HG02885 (cell line): Measurements from ENCODE around the gene CD52.
"Not testable (repeated sequence)": the region's sequence is repeated elsewhere in the genome, so short reads cannot be mapped to it uniquely, and the experiment has no call there.

ENCODE experiments used
- ATAC-seq: cut with Tn5 transposase; IDR thresholded peaks from one replicate; pipeline ENCODE4 v1.9.1; 2021; ENCODE audit warnings: mild to moderate bottlenecking; ENCODE audit not compliant: unreplicated experiment, poor library complexity

Gene CD52

GRCh38 chr1:26283871-26284596 is 33.7 kb upstream of the CD52 start:
- ATAC-seq, result no peak

GRCh38 chr1:26284597-26285347 is 33.0 kb upstream of the CD52 start:
- ATAC-seq, result peak; percentile 33

DNA sequence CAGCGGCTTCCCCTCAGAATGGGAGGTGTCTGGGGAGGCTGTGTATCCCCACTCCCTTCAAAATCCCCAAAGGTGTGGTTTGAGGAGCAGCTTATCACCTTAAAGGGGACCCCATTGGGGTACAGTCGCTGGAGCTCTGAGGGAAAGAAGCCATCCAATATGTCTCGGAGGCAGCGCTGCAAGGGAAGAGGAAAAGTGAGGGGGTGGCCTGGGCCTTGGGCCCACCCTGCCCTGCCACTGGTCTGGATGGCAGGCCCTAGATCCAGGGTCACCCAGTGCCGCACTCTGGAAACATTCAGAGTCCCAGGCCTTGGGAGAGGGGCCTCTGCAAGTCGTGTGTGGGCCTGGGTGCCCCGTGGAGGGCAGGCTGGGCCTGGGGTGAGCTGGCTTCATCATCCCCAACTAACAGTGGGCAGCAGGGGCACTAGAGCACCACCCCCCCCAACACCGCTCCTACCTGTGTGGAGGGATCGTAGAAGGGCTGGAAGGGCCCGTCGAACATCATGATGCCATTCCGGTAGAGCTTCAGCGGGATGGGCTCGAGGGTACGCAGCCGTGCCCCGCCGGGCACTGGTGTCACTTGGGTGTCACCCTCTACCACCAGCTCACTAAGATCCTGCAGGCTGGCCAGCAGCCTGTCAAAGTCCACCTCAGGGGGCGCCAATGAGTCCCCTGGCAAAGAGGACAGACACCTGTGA is 32.2 kb upstream of the CD52 start:
- no peak for ATAC-seq

- ATAC-seq, result no peak
Measured at GRCh38 chr1:26286064-26286416, 31.7 kb upstream of the CD52 start.

DNA sequence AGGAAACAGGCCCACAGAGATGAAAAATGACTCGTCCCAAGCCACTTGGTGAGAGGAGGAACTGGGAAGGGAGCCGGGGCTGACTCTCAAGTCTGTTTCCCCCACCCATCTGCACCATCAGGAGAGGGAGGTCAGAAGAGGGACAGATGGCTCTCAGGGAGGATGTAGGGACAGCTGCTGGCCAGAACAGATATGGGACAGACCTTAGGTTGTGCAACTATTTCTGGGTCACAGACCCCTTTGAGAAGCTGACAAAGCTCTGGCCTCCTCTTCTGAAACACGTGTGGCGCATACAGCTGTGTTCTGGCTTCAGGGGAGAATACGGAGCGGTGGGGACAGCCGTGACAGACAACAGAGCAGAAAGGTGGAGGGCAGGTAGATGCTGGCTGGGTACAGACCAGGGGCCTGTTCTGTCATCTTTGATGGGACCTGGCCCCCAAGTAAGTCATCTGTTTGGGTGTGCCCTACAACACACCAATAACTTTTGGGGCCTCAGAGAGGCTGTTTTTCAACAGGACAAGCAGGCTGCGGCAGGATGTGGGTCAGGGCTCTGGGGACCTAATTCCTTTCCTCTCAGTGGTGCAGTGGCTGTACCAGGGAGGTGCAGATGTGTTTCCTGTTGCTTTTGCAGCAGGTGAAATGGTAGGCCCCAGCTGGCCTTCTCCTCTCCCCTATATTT is 30.6 kb upstream of the CD52 start:
- no peak for ATAC-seq

DNA sequence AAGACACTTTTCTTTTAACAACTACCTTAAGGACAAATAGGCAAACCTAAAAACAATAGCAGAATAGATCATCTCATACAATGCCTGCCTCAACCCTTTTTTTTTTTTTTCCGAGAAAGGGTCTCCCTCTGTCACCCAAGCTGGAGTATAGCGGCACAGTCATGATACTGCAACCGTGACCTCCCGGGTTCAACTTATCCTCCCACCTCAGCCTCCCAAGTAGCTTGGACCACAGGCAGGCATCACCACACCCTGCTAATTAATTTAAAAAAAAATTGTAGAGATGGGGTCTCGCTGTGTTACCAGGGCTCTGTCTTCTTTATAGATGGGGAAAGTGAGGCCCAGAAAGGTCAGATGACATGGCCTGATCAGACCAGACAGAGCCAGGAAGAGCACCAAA is 29.9 kb upstream of the CD52 start:
- ATAC-seq, result no peak

GRCh38 chr1:26288311-26288941 is 29.3 kb upstream of the CD52 start:
- ATAC-seq, result no peak

DNA sequence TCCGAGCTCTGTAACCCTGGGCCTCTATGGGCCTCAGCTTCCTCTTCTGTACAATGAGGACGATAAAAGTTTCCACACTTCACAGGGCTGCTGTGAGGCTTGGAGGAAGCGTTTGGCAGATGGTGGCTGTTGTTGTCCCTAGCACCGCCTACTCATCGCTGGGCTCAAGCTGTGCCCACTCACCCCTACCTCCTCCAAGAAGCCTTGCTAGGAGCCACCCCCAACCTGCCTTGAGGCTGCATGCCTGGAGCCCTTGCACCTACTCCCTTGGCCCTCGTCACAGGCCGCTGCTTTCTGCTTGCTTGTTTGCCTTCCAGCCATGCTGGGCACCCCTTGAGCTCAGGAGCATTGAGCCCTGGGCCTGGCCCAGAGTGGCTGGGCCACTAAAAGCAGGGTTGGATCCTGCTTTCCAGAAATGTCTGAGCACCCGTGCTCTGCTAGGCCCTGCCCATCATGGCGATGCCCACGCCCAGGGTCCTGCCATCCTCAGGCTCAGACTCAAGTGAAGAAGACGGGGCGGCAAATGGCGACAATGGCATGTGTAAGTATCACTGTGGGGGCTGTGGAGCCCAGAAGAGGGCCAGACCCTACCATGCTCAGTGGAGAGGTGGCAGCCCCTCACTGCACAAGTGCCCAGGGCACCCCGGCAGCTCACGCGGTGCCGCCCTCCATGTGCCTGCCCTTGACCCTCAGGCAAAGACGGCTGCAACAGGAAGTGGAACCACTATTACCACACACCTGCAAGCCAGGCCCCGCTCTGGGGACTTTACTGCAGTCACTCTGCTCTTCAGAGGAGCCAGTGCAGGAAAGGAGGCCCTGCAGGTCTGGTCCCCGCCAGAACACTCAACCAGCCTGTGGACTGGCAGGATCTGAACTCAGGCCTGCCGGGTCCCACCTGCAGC is 28.3 kb upstream of the CD52 start:
- peak; percentile 47 for ATAC-seq

DNA sequence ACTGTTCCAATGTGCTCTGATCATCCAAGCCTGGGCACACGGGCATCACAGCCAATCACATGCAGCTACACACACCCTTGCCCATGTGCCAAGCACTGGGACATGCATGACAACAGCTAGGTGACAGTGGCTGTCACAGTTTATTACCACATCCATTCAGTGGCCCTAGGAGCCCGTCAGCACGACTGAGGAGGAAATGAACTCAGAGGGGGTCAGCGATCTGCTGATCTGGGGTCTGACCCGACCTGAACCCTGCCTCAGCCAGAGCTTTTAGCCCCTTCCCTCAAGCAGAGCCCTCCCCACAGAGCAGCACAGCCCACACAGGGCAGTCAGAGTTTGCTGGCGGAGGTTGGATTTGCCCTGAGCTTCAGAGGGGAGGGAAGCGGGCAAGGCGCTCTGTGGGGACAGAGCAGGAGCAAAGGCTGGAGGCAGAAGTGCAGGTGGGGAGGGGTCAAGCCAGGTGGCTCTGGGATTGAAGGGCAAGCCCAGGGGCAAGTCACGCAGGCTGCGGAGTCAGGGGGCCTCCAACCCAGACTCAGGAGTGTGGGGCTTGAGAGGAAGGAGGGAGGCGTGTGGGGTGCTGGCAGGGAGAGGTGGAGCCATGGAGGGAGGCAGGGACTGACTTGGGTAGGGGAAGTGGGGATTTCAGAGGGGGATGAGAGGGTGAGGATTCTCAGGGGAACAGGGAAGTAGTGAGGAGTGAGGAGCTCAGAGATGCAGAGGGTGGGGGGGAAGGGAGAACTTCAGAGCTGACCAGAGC is 27.5 kb upstream of the CD52 start:
- no peak for ATAC-seq

DNA sequence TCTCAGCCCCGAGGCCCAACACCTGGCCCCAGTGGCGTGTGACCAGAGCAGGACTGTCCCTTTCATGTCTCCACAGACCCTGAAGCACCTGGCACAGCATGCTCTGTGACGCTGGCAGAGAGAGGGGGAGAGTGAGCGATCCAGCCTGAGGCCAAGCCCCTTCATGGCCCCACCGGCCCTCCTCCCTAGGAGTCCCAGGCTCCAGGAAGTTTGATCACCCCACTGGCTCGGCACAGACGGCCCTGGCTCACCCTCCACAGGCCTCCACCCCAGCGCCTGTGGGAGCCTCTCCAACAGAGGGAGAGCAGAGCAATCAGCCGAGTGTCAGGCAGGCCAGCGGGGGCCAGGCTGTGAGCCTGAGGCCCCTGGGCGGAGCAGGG is 26.9 kb upstream of the CD52 start:
- no peak for ATAC-seq

GRCh38 chr1:26291433-26291832 is 26.3 kb upstream of the CD52 start:
- no peak for ATAC-seq

- ATAC-seq, result no peak
Measured at GRCh38 chr1:26291939-26292338, 25.8 kb upstream of the CD52 start.

- not testable (repeated sequence) for ATAC-seq
Measured at GRCh38 chr1:26292735-26293134, 25.0 kb upstream of the CD52 start.

GRCh38 chr1:26293911-26294463 is 23.8 kb upstream of the CD52 start:
- ATAC-seq, result no peak

- ATAC-seq, result no peak
Measured at GRCh38 chr1:26295194-26296138, 22.3 kb upstream of the CD52 start.

GRCh38 chr1:26296340-26297056 is 21.3 kb upstream of the CD52 start:
- ATAC-seq, result no peak
